ENCODE results near the gene ITPKA. TPM values are rescaled to one million over a fixed set of nuclear protein-coding genes. Genes with fewer than 3 reads are reported as not detected.

The ITPKA gene
- total and polyA plus RNA-seq, 2 of the 13 experiments (the other 11 are each of a cell fraction or from before 2014, with no cell fraction given) = 13.2 to 41.3 TPM

DNA sequence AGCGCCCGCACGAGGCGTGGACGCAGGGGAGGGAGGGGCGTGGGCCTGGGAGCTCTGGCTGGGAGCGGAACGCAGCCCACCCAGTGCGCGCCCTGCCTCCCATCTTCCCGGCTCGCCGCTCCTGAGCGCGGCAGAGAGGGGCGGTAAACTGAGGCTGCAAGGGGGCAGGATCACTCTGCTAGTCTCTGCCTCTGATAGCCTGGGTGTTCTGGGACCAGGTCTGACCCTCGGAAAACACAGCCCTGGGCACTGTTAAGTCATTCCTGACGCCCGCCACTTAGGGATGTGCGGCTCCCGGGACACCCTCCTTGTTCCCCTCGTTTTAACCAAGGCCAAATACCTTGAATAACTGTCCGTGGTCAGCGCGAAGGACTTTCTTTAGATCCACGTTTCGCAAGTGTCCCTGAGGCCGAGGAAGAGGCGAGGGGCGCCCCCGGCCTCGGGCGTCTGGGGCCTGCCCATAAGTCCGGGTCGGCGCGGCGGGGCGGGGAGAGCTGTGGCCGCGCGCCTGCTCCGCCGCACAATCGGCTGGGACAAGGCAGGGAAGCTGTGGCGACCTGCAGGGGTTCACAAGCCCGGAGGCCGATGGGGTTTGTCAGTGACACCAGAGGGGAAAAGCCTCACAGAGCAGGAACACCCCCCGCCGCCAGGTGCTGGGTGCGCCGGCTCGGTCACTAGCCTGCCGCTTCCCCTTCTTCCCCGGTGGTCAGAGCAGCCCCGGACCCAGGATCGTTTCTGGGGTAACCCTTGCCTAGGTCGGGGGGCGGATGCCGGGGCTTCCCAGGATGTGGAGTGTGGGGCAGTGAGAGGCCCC lies 1.5 kb downstream of the ITPKA start (continued):
- TF ChIP-seq HNF1B (CRISPR knock-in tag; IDR thresholded peaks at IDR 0.05) (no peak), MIER3 (CRISPR knock-in tag; IDR thresholded peaks at IDR 0.05; ENCODE audit: borderline replicate concordance) (no peak), SYNCRIP (IDR thresholded peaks at IDR 0.05; ENCODE audit: insufficient read depth, low read depth, low read length) (no peak), ZFP62 (CRISPR knock-in tag; IDR thresholded peaks at IDR 0.05) (no peak), ZNF468 (CRISPR knock-in tag; IDR thresholded peaks at IDR 0.05) (no peak), SMYD3 (CRISPR knock-in tag; IDR thresholded peaks at IDR 0.05) (no peak), GPBP1L1 (CRISPR knock-in tag; IDR thresholded peaks at IDR 0.05) (no peak), MATR3 (CRISPR knock-in tag; IDR thresholded peaks at IDR 0.05) (no peak), HNRNPH1 (optimal IDR thresholded peaks at IDR 0.05; ENCODE audit: low read depth, low read length) (no peak), IRF2 (CRISPR knock-in tag; IDR thresholded peaks at IDR 0.05) (no peak), ZNF746 (CRISPR knock-in tag; IDR thresholded peaks at IDR 0.05) (0 out of 2 replicates have a peak, but pooled peaks have one; percentile 55), TFAP4 (IDR thresholded peaks at IDR 0.05; ENCODE audit: borderline replicate concordance, low read depth) (no peak), SOX13 (IDR thresholded peaks at IDR 0.05) (no peak), SOX13 (CRISPR knock-in tag; conservative IDR thresholded peaks at IDR 0.05 in 1 of 2, IDR thresholded peaks at IDR 0.05 in 1 of 2) (no peak), GLI4 (CRISPR knock-in tag; IDR thresholded peaks at IDR 0.05; ENCODE audit: borderline replicate concordance) (no peak; the same call in 1 of the 2 replicates), GTF2F1 (IDR thresholded peaks at IDR 0.05; ENCODE audit: low read length) (no peak), NR2F1 (CRISPR knock-in tag; IDR thresholded peaks at IDR 0.05) (no peak), PREB (CRISPR knock-in tag; IDR thresholded peaks at IDR 0.05) (no peak), PBX2 (CRISPR knock-in tag; IDR thresholded peaks at IDR 0.05) (no peak)
- TF ChIP-seq, protein P1, sequence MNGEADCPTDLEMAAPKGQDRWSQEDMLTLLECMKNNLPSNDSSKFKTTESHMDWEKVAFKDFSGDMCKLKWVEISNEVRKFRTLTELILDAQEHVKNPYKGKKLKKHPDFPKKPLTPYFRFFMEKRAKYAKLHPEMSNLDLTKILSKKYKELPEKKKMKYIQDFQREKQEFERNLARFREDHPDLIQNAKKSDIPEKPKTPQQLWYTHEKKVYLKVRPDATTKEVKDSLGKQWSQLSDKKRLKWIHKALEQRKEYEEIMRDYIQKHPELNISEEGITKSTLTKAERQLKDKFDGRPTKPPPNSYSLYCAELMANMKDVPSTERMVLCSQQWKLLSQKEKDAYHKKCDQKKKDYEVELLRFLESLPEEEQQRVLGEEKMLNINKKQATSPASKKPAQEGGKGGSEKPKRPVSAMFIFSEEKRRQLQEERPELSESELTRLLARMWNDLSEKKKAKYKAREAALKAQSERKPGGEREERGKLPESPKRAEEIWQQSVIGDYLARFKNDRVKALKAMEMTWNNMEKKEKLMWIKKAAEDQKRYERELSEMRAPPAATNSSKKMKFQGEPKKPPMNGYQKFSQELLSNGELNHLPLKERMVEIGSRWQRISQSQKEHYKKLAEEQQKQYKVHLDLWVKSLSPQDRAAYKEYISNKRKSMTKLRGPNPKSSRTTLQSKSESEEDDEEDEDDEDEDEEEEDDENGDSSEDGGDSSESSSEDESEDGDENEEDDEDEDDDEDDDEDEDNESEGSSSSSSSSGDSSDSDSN (CRISPR knock-in tag; IDR thresholded peaks at IDR 0.05) = no peak
